Activated CD8-positive, alpha-beta memory T cell treated with anti-CD3 and anti-CD28 coated beads for 48 hours (primary cell): Measurements from ENCODE around the gene ACOT7.

Source experiments
- DNase-seq, 3 experiments: peaks; one replicate each; pipeline ENCODE4 v3.0.0-alpha.2; 2020; ENCODE audit warnings: low read depth in 2 of 3, low spot score in 2 of 3

Gene ACOT7

GRCh38 chr1:6292102-6292501 is 101.5 kb downstream of the ACOT7 start:
- no peak for DNase-seq

- no peak for DNase-seq
Observed at GRCh38 chr1:6288665-6289064, 104.9 kb downstream of the ACOT7 start.

GRCh38 chr1:6288026-6288425 is 105.5 kb downstream of the ACOT7 start:
- DNase-seq, result no peak

DNA sequence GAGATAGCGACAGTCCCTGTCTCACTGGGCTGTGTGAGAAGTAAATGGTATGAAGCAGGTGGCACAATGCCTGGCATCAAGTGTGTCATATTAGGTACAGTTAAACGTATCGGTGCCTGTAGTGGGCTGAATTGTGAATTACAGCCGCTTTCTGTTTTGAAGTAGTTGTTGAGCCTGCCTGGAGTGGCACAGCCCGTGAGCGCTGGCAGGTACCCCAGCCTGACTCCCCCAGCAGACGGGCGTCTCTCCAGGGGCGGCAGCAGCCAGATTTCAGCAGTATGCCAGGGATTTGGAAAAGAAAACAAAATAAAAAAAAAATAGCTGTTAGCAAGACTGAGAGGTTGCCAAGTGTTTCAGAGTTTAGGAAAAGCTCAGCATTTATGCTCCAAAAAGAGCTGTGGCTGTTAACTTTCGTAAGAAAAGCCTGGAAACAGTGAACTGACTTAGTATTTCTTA is 106.1 kb downstream of the ACOT7 start:
- DNase-seq, result no peak

DNA sequence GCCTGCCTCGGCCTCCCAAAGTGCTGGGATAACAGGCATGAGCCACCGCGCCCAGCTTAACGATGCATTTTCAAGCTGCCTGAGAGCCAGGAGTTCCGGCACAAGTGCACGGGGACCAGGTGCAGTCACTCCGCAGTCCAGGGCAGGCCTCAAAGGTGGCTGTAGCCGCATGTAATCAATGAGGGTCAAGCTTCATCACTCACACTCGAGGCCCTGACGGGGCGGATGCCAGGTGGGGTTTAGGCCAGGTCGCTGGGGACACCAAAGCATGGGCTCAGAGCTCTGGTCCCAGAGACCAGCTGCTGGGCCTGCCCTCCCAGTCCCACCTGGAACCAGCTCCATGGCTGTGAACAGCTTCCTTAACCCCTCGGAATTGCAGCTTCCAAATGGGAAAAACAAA is 106.5 kb downstream of the ACOT7 start:
- DNase-seq, result no peak

DNA sequence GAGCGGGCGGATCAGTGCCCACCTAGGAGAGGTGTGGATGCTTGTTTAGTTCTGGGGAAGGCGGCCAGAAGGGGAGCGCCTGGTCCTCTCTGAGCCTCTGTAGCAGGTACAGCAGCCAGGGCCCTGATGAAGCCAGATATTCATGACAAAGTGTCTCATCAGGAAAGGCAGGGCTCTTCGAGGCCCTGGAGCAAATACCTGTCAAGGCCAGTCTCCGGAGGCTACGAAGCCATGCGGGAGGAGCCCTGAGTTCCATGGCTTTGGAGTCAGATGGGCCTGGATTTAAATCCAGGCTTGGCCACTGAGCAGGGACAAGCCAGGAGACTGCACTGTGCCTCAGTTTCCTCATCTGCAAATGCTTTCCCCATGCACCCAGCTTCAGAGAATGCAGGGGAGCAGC is 107.3 kb downstream of the ACOT7 start:
- no peak for DNase-seq

DNA sequence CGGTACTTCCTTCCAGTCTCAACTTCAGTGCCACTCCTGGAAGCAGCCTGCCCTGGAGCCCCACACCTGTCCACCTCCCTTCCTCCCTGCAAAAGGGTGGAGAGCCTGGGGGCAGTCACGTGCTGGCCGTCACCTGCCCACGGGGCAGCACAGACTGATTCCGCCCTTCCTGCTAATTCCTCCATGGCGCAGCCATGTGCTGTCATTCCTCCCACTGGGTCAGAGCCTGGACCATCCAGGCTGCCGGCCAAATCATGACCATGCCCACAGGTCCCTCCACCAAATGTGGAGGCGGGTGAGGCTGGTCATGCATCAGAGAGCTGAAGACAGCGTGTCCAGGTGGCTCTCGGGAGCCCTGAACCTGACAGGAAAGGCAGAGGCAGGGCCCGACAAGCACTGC is 108.2 kb downstream of the ACOT7 start:
- no peak for DNase-seq

- DNase-seq, result no peak
Observed at GRCh38 chr1:6282577-6283270, 110.8 kb downstream of the ACOT7 start.

GRCh38 chr1:6281511-6282402 is 111.8 kb downstream of the ACOT7 start:
- no peak for DNase-seq

- no peak for DNase-seq
Observed at GRCh38 chr1:6280761-6281451, 112.7 kb downstream of the ACOT7 start.

DNA sequence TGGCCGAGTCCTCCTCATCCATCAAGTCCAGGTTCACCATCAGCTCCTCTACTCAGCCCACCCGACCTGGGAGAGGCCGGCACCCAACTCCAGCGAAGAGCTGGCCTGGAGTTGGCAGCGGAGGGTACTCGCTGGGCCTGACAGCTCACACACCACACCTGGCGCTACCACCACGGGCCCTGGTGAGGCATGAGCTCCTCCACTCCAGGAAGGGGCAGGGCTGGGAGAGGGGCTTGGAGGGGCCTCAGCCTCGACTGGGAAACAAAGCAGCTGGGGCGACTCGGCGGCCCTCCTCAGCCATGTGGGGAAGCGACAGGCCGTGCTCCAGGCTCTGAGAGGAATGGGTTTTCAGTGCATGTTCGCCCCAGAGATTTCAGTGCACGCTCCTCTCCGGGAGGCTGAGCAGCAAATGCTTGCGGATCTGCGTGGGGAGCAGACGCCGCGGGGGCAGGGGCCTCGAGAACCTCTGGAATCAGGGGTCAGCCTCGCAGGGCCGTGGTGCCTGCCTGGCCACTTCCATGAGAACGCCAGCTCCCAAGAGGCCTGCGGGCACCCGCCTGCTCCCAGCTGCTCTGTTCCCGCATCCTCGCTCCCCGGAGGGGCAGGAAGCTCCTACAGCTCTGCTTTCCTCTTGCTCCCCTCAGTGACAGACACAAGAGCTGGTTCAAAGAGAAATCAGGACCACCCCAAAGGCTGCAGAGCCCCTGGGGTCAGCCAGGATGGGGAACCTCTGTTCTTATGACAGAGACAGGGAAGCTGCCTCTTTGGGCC is 113.8 kb downstream of the ACOT7 start:
- no peak for DNase-seq

DNA sequence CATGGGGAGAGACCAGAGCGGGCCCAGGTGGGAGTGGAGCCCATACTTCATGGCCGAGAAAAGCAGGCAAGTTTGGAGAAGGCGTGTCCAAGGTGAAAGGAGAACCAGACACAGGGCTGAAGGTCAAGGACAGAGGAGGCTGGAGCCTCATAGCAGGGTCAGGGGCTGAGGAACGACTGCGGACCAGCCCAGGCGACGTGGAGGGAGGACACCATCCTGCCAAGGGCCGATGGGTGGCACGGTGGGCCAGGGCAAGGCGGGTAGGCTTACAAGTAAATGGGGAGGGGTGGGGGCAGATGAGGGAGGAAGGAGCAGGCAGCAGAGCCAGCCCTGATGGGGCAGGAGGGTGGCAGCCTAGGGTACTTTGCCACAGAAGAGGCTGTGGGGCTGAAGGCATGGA is 114.5 kb downstream of the ACOT7 start:
- DNase-seq, result no peak

DNA sequence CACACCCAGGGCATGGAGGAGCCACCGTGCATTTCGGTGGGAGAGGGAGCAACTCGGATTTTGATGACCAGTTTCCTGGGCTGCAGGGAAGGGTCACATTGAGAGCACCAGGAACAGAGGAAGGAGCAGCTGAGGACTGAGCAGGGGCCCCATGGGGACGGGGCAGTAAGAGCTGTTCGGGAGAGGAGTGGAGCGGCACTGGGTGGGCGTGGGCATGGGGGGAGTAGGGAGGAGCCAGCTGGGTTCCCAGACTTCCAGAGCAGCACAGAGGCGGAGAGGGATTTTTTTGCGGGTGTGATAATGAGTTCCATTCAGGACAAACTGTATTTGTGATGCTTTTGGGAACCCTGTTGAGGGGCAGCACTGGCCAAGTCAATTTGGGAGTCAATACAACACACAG is 115.3 kb downstream of the ACOT7 start:
- DNase-seq, result no peak

DNA sequence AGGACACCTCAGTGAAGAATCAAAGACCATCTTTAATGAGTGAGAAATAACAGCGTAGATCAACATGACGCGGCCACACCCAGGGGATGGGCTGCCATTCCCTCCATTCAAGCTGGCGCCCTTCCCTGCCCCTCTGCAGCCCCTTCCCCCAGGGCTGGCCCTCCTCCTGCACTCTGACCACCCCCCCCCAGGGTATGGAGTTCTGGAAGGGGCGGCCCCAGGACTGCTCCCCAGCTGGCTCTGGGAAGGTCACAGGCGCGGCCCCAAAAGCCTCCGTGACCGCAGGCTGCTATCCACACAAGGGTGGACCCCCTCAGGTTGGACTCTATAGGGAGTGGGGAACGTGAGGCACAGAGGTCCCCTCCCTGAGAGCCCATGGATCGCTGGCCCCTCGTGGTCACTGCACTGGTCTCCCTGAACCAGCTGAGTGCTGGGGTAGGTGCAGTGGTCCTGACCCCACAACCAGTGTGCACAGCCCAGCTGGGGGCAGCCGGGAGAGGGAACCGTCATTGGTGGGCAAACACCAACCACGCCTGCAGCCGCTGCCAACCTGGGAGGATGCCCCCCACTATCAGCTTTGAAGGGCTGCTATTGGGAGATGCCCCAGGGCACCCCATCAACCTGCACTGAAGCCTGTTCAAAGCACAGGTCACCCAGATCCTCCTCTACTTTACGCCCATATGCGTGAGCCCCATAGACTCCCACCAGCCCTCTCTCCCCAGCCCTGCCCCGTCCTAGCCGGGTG is 116.6 kb downstream of the ACOT7 start:
- DNase-seq, result no peak

DNA sequence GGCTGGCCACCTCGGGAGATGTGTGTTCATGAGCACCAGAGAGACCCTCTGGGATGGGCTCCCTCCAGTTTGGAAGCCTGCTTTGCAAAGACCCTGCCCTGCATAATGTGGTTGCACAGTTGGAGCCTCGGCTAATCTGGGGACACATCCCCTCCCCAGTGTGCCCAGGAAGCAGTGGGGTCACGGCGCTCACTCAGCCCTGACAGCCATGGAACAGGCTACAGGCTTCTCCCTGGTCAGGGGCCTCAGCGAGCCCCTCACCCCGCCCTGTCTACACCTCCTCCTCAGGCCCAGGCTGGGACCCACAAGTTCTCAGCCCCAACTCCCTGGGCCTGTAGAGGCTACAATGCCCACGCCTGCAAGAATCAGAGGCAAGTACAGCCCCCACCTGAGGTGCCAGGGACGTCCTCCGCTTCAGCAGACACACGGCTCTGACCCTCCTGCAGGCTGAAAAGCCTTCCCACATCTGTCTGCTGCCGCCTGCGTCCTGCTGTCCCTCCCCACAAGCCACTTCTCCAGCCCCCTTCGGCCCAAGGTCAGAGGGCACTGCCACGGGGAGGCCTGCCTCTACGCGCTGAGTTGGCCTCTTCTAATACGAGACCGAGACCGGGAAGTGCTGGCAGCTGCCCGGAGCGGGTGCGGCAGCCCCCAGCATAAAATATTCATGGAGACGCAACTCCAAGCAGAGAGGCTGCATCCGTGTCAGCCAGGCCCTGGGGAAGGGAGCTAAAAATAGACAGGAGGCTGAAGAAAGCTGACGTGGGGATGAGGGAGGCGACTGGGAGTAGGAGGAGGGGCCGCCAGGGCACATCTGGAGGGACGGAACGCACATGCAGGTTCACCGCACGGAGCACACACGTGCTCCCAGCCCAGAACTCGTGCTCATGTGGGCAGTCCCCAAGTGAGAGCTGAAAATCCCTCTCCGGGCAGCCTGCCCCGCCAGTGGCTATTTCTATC is 117.5 kb downstream of the ACOT7 start:
- no peak for DNase-seq

DNA sequence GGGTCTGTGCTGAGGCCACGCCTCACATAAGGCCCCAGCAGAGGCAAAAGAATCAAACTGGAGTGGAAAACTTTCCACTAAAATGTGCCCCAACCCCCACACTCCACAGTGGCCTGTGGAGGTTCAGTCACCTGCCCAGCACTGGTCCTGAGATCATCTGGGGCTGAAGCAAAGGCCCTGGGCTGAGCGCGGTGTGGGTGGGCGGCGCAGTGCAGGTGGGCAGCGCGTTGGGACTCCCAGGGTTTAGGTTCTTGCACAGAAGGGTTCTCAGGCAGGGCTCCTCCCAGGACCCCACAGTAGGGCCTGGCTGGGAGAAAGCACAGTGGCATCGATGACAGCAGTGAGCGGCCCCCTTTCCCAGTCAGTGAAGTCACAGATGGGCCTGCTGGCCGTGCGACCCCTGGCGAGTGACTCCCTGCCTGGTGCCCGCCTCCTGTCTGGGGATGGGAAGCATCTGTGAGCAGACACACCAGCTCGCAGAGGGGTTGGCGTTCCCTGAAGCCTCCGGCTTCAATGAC is 118.9 kb downstream of the ACOT7 start:
- DNase-seq, result no peak

DNA sequence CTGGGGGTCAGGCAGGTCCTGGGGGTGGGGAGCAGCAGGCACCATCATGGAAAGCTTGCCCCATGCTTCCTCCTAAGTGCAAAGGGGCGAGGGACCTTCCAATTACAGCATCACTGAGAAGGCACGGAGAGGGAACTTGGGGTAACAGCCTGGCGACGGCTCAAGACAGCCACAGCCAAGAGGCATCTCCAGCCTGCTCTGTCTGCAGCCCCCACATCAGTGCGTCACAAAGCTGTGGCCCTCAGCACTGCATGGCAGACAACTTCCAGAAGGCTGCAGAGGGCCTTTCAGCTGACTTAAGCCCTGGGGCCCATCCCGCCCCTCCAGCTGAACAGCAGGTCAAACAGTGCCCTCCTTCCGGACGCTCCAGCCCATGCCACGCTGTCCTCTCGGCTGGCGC is 119.5 kb downstream of the ACOT7 start:
- DNase-seq, result no peak

DNA sequence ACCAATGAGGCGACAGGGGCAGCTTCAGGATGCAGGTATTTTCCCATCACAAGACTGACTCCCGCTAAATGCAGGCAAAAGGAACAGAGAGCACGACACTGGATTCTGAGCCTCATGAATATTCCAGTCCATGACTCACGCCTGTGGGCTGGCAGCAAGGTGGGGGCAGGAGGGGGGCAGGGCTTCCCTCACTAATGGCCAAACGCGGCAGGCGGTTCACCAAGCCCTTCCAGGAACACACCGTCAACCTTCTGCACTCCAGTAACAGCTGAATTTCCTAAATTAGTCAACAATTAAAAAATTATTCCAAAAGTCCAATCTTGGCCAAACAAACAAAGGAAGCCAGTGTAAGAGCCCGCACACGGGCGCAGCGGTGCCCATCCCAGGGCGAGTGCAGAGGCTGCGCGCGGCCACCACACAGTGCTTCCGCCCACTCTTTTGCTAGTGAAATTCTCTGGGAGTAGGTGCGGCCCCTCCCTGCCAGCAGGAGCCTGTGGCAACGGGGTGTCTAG is 120.1 kb downstream of the ACOT7 start:
- no peak for DNase-seq

- DNase-seq, result no peak
Observed at GRCh38 chr1:6272868-6273267, 120.7 kb downstream of the ACOT7 start.
